Thyroid gland (tissue), 4 donors: ENCODE data around the gene ADAM30.

Experiments
- POLR2A ChIP-seq, 2 donors: fragments of 450-650 bp; IDR thresholded peaks; one replicate each; pipeline ENCODE4 v1.6.1; 2017; ENCODE audit warnings: antibody characterized with exemption in 2 of 2, mild to moderate bottlenecking in 2 of 2, moderate library complexity in 1 of 2
- TF ChIP-seq, protein P1 (sequence below), 6 experiments: fragments of 200-600 bp in 3 of 6; fragments of 450-650 bp in 3 of 6; sonication (generic) in 3 of 6; IDR thresholded peaks; one replicate each; pipeline ENCODE4 v1.5.1; 2016 to 2019; ENCODE audit warnings: antibody characterized with exemption in 6 of 6, mild to moderate bottlenecking in 2 of 6, inconsistent platforms in 1 of 6, moderate library complexity in 1 of 6

DNA sequence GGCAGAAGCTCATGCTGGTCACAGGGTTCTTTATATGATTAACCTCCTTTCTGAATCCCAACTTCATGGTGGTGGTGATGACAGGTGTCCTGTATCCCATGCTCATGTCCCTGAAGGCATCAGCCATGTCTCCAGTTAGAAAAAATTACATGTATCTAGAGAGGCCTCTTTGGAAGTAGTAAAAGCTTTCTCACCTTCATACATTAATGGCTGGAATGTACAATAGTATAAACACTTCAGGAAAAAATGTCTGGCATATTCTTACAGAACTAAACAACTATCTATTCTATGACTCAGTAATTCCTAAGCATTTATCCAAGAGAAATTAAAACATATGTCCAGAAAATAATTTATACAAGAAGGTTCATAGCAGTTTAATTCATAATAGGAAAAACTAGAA, 34.0 kb downstream of the ADAM30 start:
- no peak for TF ChIP-seq POLR2A (IDR thresholded peaks at IDR 0.05)
- TF ChIP-seq, protein P1, sequence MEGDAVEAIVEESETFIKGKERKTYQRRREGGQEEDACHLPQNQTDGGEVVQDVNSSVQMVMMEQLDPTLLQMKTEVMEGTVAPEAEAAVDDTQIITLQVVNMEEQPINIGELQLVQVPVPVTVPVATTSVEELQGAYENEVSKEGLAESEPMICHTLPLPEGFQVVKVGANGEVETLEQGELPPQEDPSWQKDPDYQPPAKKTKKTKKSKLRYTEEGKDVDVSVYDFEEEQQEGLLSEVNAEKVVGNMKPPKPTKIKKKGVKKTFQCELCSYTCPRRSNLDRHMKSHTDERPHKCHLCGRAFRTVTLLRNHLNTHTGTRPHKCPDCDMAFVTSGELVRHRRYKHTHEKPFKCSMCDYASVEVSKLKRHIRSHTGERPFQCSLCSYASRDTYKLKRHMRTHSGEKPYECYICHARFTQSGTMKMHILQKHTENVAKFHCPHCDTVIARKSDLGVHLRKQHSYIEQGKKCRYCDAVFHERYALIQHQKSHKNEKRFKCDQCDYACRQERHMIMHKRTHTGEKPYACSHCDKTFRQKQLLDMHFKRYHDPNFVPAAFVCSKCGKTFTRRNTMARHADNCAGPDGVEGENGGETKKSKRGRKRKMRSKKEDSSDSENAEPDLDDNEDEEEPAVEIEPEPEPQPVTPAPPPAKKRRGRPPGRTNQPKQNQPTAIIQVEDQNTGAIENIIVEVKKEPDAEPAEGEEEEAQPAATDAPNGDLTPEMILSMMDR (IDR thresholded peaks at IDR 0.05), result no peak
